PC-9 (cell line): ENCODE measurements around the gene SLC35F6.

ENCODE experiments used
- CTCF ChIP-seq: fragments of 200-600 bp; sonication (generic); conservative IDR thresholded peaks from 2 replicates; pipeline ENCODE4 v1.6.1; 2017; ENCODE audit warnings: mixed run types, antibody characterized with exemption, mild to moderate bottlenecking, moderate library complexity
- EZH2 ChIP-seq: fragments of 200-600 bp; sonication (generic); IDR thresholded peaks from 2 replicates; pipeline ENCODE4 v1.8.0; 2017; ENCODE audit warnings: antibody characterized with exemption, low read depth

- TF ChIP-seq CTCF (no peak), EZH2 (no peak)
Measured at GRCh38 chr2:26754539-26754938, 9.5 kb upstream of the SLC35F6 start.
